ENCODE measurements around the gene TLNRD1. TPM values are rescaled to one million over a fixed set of nuclear protein-coding genes. Genes with fewer than 3 reads are reported as not detected.
A peak's percentile ranks its signal among the peaks of the same experiment; 100 is the strongest.

TLNRD1 gene
- polyA plus RNA-seq, 1 donor (not counting 4 experiments of a cell fraction or from before 2014, with no cell fraction given): 3.1 TPM

- no peak overlapping the region for H2AFZ ChIP-seq (ENCODE audit: control insufficient read depth, low read length)
- H4K20me1 ChIP-seq (ENCODE audit: control insufficient read depth, extremely low read depth, insufficient read depth, low read length): no peaks in the 10 kb centered on the region
- H3K27me3 ChIP-seq (ENCODE audit: control insufficient read depth, extremely low read depth, insufficient read depth, low read length): no peaks in the 10 kb centered on the region
- peaks cover 8% of the 10 kb centered on the region for H3K4me1 ChIP-seq (ENCODE audit: control insufficient read depth, extremely low read depth, insufficient read depth, low read length)
- DNase-seq (ENCODE audit: low read depth, low spot score) (no peak), FAIRE-seq (no peak)
- dilution Hi-C loops (cut with MboI; ENCODE audit: extremely low pct_ligation_motif_present, low sequenced_read_pairs): no loop called here
- no peak overlapping the region for H3K9ac ChIP-seq (ENCODE audit: control insufficient read depth, extremely low read depth, insufficient read depth, low read length)
- no peaks in the 10 kb centered on the region for H3K9me1 ChIP-seq (ENCODE audit: control insufficient read depth, extremely low read depth, insufficient read depth, low read length)
- no peaks in the 10 kb centered on the region for H3K9me3 ChIP-seq (ENCODE audit: control insufficient read depth, low read depth, low read length)
- TF ChIP-seq CTCF (optimal IDR thresholded peaks at IDR 0.05 in 1 of 3, IDR thresholded peaks at IDR 0.05 in 1 of 3, conservative IDR thresholded peaks at IDR 0.05 in 1 of 3; ENCODE audit: extremely low read depth in 1 of 3, insufficient read depth in 2 of 3, low read length in 3 of 3): no peak
- TF ChIP-seq EZH2 (IDR thresholded peaks at IDR 0.05; ENCODE audit: low read length): no peak
- H3K79me2 ChIP-seq (ENCODE audit: control insufficient read depth, insufficient read depth, low read length): no peaks in the 10 kb centered on the region
- no peak overlapping the region for H3K27ac ChIP-seq (ENCODE audit: control insufficient read depth, insufficient read depth, low read length)
- no peak overlapping the region for H3K4me3 ChIP-seq (ENCODE audit: control insufficient read depth in 2 of 3, extremely low read depth in 1 of 3, insufficient read depth in 2 of 3, low read depth in 1 of 3, low read length in 3 of 3)
- H3K36me3 ChIP-seq (ENCODE audit: control insufficient read depth in 2 of 2, extremely low read depth in 1 of 2, insufficient read depth in 2 of 2, low read length in 2 of 2): no peaks in the 10 kb centered on the region
- H3K4me2 ChIP-seq (ENCODE audit: control insufficient read depth, extremely low read depth, insufficient read depth, low read depth, low read length): no peak overlapping the region
Measured at GRCh38 chr15:81026836-81027599, 26.3 kb downstream of the TLNRD1 start.

DNA sequence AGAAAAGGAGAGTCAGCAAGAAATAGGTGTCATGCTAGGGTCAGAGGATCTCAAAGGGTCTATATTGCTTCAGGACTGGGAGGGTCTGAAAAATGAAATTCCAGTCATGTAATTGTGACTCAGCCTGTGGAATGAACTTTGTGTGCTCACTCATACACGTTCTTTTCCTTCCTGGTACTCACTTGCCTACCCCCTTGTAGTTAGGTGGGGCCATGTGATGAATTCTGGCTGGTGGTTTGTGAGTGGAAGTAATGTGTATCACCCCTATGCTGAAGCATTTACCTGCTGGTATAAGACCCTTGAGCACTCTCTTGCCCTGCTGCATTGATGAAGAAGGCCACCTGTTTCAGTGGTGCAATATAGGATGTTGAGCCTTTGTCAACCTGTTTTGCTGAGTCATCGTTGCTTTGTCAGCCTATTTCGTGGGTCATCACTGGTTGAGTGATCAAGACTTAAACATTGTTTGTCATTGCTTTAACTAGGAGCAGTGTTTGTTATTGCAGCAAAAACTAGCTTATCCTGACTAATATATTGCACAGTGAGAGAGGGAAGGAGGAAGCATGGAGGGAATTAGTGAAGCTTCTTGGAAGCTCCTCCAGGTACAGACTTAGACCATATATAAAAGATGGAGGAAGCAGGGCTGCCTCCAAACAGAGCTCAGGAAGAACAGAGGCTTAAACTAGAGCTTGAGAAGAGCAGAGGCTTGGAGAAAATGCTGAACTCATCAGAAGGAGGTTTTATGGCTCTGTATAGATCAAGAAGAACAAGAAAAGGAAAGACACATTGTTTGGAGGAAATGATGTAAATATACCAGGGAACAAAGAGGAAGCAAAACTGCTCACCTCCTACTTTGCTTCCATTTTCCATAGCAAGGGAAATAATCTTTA, 28.9 kb downstream of the TLNRD1 start:
- Histone ChIP-seq H3K9me3 (ENCODE audit: control insufficient read depth, low read depth, low read length) (no peaks in the 10 kb centered on the region), H3K27ac (ENCODE audit: control insufficient read depth, insufficient read depth, low read length) (no peak overlapping the region), H3K9me1 (ENCODE audit: control insufficient read depth, extremely low read depth, insufficient read depth, low read length) (no peaks in the 10 kb centered on the region), H3K36me3 (ENCODE audit: control insufficient read depth in 2 of 2, extremely low read depth in 1 of 2, insufficient read depth in 2 of 2, low read length in 2 of 2) (no peaks in the 10 kb centered on the region), H2AFZ (ENCODE audit: control insufficient read depth, low read length) (no peak overlapping the region), H3K79me2 (ENCODE audit: control insufficient read depth, insufficient read depth, low read length) (no peaks in the 10 kb centered on the region), H3K4me3 (ENCODE audit: control insufficient read depth in 2 of 3, extremely low read depth in 1 of 3, insufficient read depth in 2 of 3, low read depth in 1 of 3, low read length in 3 of 3) (no peak overlapping the region), H4K20me1 (ENCODE audit: control insufficient read depth, extremely low read depth, insufficient read depth, low read length) (no peaks in the 10 kb centered on the region), H3K4me1 (ENCODE audit: control insufficient read depth, extremely low read depth, insufficient read depth, low read length) (peaks cover 8% of the 10 kb centered on the region), H3K9ac (ENCODE audit: control insufficient read depth, extremely low read depth, insufficient read depth, low read length) (no peak overlapping the region), H3K4me2 (ENCODE audit: control insufficient read depth, extremely low read depth, insufficient read depth, low read depth, low read length) (no peak overlapping the region), H3K27me3 (ENCODE audit: control insufficient read depth, extremely low read depth, insufficient read depth, low read length) (no peaks in the 10 kb centered on the region)
- TF ChIP-seq EZH2 (IDR thresholded peaks at IDR 0.05; ENCODE audit: low read length) (no peak), CTCF (optimal IDR thresholded peaks at IDR 0.05 in 1 of 3, IDR thresholded peaks at IDR 0.05 in 1 of 3, conservative IDR thresholded peaks at IDR 0.05 in 1 of 3; ENCODE audit: extremely low read depth in 1 of 3, insufficient read depth in 2 of 3, low read length in 3 of 3) (no peak)
- dilution Hi-C loops (cut with MboI; ENCODE audit: extremely low pct_ligation_motif_present, low sequenced_read_pairs): no loop called here
- FAIRE-seq: no peak
- peak; percentile 1 for DNase-seq (ENCODE audit: low read depth, low spot score)

Measured in keratinocyte (primary cell).